ENCODE results near the gene HOTAIR.

DNA sequence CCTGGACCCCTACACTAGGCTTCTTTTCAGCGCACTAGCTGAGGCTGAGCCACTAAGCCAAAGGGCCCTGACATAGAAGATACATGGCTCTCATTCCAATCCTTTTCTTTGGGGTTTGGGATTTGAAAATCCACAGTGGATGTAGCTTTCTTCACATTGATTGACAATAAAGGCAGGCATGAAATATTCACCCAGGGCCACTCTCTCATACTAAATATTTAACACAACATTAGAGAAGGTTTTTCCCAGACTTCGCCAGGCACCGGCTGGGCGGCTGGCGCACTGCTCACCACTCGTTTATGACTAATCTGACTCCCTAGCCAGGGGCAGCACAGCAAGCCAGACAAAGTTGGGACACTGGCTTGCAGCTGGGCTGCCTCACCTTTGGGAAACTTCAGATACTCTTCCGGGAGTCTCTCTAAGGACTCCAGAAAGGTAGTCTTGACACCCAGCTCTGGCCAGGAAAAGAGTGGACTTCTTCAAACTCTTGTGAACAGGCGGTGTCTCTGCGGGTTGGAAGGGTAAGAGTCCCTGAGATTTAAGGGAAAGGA lies 2.5 kb downstream of the HOTAIR start:
- TF ChIP-seq BACH2 (CRISPR knock-in tag; IDR thresholded peaks at IDR 0.05; ENCODE audit: borderline replicate concordance) (no peak), PPARA (CRISPR knock-in tag; IDR thresholded peaks at IDR 0.05; ENCODE audit: borderline replicate concordance) (no peak), ESRRG (CRISPR knock-in tag; IDR thresholded peaks at IDR 0.05) (no peak), RARB (CRISPR knock-in tag; IDR thresholded peaks at IDR 0.05) (no peak), ZFP30 (CRISPR knock-in tag; IDR thresholded peaks at IDR 0.05) (no peak), POU6F1 (CRISPR knock-in tag; IDR thresholded peaks at IDR 0.05; ENCODE audit: borderline replicate concordance, low read depth) (no peak)
- TF ChIP-seq, protein P1, sequence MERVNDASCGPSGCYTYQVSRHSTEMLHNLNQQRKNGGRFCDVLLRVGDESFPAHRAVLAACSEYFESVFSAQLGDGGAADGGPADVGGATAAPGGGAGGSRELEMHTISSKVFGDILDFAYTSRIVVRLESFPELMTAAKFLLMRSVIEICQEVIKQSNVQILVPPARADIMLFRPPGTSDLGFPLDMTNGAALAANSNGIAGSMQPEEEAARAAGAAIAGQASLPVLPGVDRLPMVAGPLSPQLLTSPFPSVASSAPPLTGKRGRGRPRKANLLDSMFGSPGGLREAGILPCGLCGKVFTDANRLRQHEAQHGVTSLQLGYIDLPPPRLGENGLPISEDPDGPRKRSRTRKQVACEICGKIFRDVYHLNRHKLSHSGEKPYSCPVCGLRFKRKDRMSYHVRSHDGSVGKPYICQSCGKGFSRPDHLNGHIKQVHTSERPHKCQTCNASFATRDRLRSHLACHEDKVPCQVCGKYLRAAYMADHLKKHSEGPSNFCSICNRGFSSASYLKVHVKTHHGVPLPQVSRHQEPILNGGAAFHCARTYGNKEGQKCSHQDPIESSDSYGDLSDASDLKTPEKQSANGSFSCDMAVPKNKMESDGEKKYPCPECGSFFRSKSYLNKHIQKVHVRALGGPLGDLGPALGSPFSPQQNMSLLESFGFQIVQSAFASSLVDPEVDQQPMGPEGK (CRISPR knock-in tag; IDR thresholded peaks at IDR 0.05; ENCODE audit: borderline replicate concordance): no peak
- TF ChIP-seq, protein P2, sequence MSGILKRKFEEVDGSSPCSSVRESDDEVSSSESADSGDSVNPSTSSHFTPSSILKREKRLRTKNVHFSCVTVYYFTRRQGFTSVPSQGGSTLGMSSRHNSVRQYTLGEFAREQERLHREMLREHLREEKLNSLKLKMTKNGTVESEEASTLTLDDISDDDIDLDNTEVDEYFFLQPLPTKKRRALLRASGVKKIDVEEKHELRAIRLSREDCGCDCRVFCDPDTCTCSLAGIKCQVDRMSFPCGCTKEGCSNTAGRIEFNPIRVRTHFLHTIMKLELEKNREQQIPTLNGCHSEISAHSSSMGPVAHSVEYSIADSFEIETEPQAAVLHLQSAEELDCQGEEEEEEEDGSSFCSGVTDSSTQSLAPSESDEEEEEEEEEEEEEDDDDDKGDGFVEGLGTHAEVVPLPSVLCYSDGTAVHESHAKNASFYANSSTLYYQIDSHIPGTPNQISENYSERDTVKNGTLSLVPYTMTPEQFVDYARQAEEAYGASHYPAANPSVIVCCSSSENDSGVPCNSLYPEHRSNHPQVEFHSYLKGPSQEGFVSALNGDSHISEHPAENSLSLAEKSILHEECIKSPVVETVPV (CRISPR knock-in tag; IDR thresholded peaks at IDR 0.05): no peak
